GM12891 (cell line): Measurements from ENCODE around the gene EEF2K.

ENCODE experiments used
- POLR2A ChIP-seq: IDR thresholded peaks from 2 replicates; pipeline ENCODE4 v1.6.1; 2011; ENCODE audit warnings: low read depth, low read length, control low read depth
- POLR2AphosphoS5 ChIP-seq: IDR thresholded peaks from 2 replicates; pipeline ENCODE4 v1.6.1; 2011; ENCODE audit warnings: low read depth, low read length, control low read depth
- SPI1 ChIP-seq: IDR thresholded peaks from 2 replicates; pipeline ENCODE4 v1.6.1; 2011; ENCODE audit warnings: low read depth, low read length, control low read depth
- TAF1 ChIP-seq: IDR thresholded peaks from 2 replicates; pipeline ENCODE4 v1.6.1; 2011; ENCODE audit warnings: low read depth, low read length, control low read depth

- TF ChIP-seq POLR2AphosphoS5: no peak
- no peak for TF ChIP-seq POLR2A
- no peak for TF ChIP-seq TAF1
- no peak for TF ChIP-seq SPI1
These were observed 51.4 kb downstream of the EEF2K start for GRCh38 chr16:22257440-22257839.
